ENCODE measurements around the gene FHOD3.

GRCh38 chr18:36737316-36737715 is 439.8 kb downstream of the FHOD3 start:
- TF ChIP-seq JUND (IDR thresholded peaks at IDR 0.05), result no peak
- TF ChIP-seq CTCF (IDR thresholded peaks at IDR 0.05; ENCODE audit: low read depth, low read length, missing input control), result no peak
- no peak for TF ChIP-seq EGR1 (IDR thresholded peaks at IDR 0.05; ENCODE audit: low read depth in 2 of 2)
